CD4-positive, alpha-beta T cell treated with Interleukin-6 at 100 ng/mL for 8 hours (primary cell): ENCODE data around the gene LRRC52.
"Not testable (repeated sequence)": the region's sequence is repeated elsewhere in the genome, so short reads cannot be mapped to it uniquely, and the experiment has no call there.

Source experiments
- DNase-seq: peaks from one replicate; pipeline ENCODE4 v3.0.0-alpha.2; 2020; ENCODE audit warnings: mixed read lengths, low spot score

LRRC52 gene

GRCh38 chr1:165581926-165582325 is 38.1 kb downstream of the LRRC52 start:
- no peak for DNase-seq

- DNase-seq: no peak
These were observed 42.6 kb downstream of the LRRC52 start for GRCh38 chr1:165586398-165586797.

- DNase-seq: not testable (repeated sequence)
These were observed 47.6 kb downstream of the LRRC52 start for GRCh38 chr1:165591391-165591790.

- DNase-seq: peak; percentile 73
These were observed 49.4 kb downstream of the LRRC52 start for GRCh38 chr1:165592945-165593823.

- no peak for DNase-seq
These were observed 51.6 kb downstream of the LRRC52 start for GRCh38 chr1:165595246-165595938.

GRCh38 chr1:165597883-165598675 is 54.3 kb downstream of the LRRC52 start:
- DNase-seq: peak; percentile 91

- DNase-seq: no peak
These were observed 54.9 kb downstream of the LRRC52 start for GRCh38 chr1:165598676-165599059.

- no peak for DNase-seq
These were observed 57.0 kb downstream of the LRRC52 start for GRCh38 chr1:165600793-165601192.

- no peak for DNase-seq
These were observed 60.0 kb downstream of the LRRC52 start for GRCh38 chr1:165603810-165604209.

- no peak for DNase-seq
These were observed 61.4 kb downstream of the LRRC52 start for GRCh38 chr1:165605246-165605645.

- DNase-seq: not testable (repeated sequence)
These were observed 62.9 kb downstream of the LRRC52 start for GRCh38 chr1:165606676-165607075.

GRCh38 chr1:165610866-165611265 is 67.1 kb downstream of the LRRC52 start:
- no peak for DNase-seq

- DNase-seq: no peak
These were observed 68.3 kb downstream of the LRRC52 start for GRCh38 chr1:165612062-165612461.
